Retina (tissue), 1 donor: ENCODE measurements around the gene ATF7.

Experiments
- DNase-seq: peaks from one replicate; pipeline ENCODE4 v3.0.0-alpha.2; 2016

Gene ATF7

DNA sequence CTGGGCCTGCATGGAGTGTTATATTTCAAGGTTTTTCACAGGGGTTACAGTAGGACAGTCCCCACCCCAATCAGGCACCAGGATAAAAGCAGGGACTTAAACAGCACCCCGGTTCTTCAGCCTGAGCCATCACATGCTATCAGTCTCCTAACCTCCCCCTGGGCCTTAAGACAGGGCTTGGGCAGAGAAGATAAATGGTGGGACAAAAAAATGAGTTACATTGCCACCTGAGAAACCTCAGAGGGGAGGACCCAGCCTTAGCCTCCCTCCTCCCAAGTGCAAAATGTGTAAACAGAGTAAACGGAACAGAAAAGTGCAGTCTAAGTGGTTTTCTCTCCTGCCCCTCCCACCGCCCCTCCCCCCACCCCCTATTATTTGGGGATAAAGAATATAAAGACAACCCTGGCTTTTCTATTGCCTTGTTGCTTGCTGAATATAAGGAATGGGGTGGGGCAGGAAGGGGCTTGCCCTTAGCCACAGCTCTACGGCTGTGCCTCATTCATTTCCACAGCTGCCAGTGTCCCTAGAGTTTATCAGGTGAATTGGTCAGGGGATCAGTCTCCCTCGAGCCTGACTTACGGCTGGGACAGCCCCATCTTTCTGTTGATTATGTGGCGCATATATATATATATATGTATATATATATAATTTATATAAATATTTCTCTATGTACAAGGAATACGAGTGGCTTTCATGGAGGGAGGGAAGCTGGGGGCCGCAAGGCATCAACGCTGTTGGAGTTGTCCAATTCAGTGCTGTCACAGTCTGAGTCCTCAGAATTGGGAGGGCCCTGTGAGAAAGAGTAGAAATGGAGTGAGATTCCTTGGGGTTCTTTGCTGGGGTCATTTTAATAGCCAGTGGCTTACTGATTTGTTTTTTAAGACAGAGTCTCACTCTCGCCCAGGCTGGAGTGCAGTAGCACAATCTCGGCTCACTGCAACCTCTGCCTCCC is 145.4 kb downstream of the ATF7 start:
- no peak for DNase-seq

GRCh38 chr12:53479331-53479730 is 146.9 kb downstream of the ATF7 start:
- DNase-seq = no peak

GRCh38 chr12:53478865-53479264 is 147.3 kb downstream of the ATF7 start:
- no peak for DNase-seq

GRCh38 chr12:53476769-53477209 is 149.4 kb downstream of the ATF7 start:
- DNase-seq = peak; percentile 14

DNA sequence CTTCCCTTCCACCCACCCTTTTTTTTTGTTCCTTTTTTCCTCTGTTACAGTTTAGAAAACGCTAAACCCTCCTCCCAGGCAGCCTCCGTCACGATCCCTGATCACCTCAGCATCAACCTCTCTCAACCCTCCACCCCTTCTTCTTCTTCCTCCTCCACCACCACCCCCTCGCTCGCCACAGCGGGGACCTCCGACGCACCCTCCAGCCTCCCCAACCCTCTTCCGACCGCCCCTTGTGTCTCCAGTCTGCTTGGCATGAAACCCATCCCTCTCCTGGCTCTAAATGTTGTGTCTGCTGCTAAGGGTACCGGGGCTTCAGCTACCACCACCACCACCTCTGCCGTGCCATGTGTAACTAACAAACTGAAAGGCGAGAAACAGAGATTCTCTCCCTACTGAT is 151.4 kb downstream of the ATF7 start:
- DNase-seq = no peak

DNA sequence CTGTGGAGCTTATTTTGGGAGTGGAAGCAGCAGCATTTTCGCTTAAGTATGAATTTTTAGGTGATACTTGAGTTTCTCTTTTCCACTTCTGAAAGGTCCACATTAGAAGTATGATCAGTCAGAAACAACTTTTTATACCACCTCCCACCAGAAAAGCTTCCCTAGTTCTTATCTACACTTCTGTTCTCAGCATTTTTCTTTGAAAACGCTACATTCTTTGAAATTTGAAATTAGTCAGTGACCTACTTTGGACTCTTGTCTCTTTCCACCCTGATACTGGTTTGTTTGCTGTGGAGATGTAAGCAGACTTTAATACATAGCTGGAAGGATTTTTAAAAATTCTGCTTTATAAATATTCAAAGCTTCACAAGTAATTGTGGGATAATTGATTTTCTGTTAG is 152.1 kb downstream of the ATF7 start:
- DNase-seq = no peak

DNA sequence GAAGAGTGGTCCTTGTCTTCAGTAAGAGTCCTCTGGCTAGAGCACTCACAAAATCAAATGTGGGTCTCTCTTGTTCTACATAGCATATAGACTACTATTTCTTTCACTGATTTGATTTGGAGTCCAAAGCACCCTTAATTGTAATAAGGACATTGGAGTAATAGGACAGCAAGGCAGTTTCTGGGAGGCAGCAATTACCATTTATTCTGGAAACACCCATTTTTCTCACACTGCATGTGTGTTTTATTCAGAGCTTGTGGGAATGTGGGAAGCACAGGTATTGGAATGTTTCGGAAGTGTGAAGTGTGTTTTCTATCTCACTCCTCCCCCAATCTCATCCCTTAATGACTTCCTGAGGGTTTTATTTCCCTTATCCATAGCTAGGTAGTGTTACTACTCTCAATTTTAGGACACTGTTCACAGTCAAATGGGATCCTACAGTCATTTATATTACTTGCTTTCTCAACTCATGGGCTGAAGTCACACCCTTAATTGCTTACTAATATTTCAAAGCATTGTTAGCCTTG is 154.1 kb downstream of the ATF7 start:
- DNase-seq = no peak

- DNase-seq = no peak
Measured at GRCh38 chr12:53468282-53468681, 157.9 kb downstream of the ATF7 start.

GRCh38 chr12:53467880-53468279 is 158.3 kb downstream of the ATF7 start:
- DNase-seq = no peak

DNA sequence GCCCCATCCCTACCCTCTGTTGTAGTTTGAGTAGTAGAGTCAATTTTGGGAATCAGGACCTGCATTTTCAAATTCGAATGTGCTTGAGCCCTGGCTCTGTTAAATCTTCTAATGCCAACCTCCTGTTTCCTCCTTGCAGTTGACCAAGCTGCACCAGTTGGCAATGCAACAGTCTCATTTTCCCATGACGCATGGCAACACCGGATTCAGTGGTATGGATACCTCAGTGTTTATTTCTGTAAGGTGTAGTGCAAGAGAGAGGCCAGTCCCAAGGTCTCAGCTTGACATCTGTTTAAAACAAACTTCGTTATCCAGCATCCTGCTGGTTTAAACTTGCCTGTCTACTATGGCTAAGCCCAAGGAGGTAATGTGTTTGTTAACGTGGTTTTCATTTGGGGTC is 159.1 kb downstream of the ATF7 start:
- DNase-seq = no peak

- no peak for DNase-seq
Measured at GRCh38 chr12:53466640-53467039, 159.5 kb downstream of the ATF7 start.

GRCh38 chr12:53465679-53466078 is 160.5 kb downstream of the ATF7 start:
- DNase-seq = no peak

DNA sequence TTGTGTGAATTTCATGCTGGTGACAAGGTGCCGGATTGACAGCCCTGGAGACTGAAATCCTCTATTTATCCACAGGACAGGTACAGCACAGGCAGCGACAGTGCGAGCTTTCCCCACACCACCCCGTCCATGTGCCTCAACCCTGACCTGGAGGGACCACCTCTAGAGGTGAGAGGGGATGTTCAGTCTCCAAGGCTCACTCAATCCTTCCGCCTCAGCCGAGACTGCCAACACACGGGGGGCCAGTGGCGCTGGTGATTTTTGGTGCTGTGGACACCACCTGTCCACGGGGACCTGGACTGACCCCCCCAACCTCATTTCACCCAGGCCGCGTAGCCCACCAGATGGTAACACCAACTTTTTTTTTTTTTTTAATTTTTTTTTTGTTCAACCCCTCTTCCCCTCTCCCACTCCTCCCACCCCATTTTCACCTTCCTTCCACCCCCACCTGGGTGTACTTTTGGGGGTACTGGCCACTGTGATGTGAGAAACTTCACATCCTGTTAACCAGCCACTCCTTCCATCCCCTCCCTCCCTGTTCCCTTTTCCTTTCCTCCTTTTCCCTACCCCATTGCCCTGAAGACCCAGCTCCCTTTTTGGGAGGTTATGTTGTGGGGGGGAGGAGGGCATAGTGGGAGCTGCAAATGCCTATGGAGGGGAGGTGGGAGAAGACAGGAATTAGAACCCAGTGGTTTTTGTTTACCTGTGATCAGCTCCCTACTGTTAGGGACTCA is 161.3 kb downstream of the ATF7 start:
- no peak for DNase-seq

GRCh38 chr12:53463802-53464560 is 162.2 kb downstream of the ATF7 start:
- DNase-seq = no peak

- DNase-seq = no peak
Measured at GRCh38 chr12:53462935-53463334, 163.2 kb downstream of the ATF7 start.

GRCh38 chr12:53461591-53461990 is 164.6 kb downstream of the ATF7 start:
- DNase-seq = no peak

- DNase-seq = no peak
Measured at GRCh38 chr12:53461059-53461458, 165.1 kb downstream of the ATF7 start.

GRCh38 chr12:53459097-53459496 is 167.1 kb downstream of the ATF7 start:
- DNase-seq = no peak
